Uterus (tissue), 4 donors: Measurements from ENCODE around the gene CD8B. TPM values are rescaled to one million over a fixed set of nuclear protein-coding genes. Genes with fewer than 3 reads are reported as not detected.

Source experiments
- DNase-seq, 2 donors: peaks; one replicate each; pipeline ENCODE4 v3.0.0-alpha.2; 2019 to 2020
- H3K27ac ChIP-seq, 2 donors: fragments of 200-600 bp; sonication (generic); 1 replicate in 1 of 2; 2 replicates in 1 of 2; pipeline ENCODE4 v1.5.1; 2016 to 2018
- H3K27me3 ChIP-seq, 2 donors: fragments of 200-600 bp; sonication (generic); one replicate each; pipeline ENCODE4 v1.5.1; 2018 to 2019; ENCODE audit warnings: control low read depth in 1 of 2
- H3K36me3 ChIP-seq, 2 donors: fragments of 200-600 bp; sonication (generic); one replicate each; pipeline ENCODE4 v1.5.1; 2019; ENCODE audit warnings: control low read depth in 1 of 2
- H3K4me1 ChIP-seq, 2 donors: fragments of 200-600 bp; sonication (generic); one replicate each; pipeline ENCODE4 v1.5.1; 2018 to 2019; ENCODE audit warnings: control low read depth in 1 of 2
- H3K4me3 ChIP-seq, 2 donors: fragments of 200-600 bp; sonication (generic); 1 replicate in 1 of 2; 2 replicates in 1 of 2; pipeline ENCODE4 v1.5.1; 2018 to 2019; ENCODE audit warnings: mild to moderate bottlenecking in 1 of 2
- H3K9me3 ChIP-seq, 2 donors: fragments of 200-600 bp; sonication (generic); one replicate each; pipeline ENCODE4 v1.5.1; 2019; ENCODE audit warnings: control low read depth in 1 of 2
- POLR2A ChIP-seq, 2 donors: fragments of 450-650 bp; IDR thresholded peaks; one replicate each; pipeline ENCODE4 v1.6.1; 2016; ENCODE audit warnings: antibody characterized with exemption in 2 of 2, mild to moderate bottlenecking in 1 of 2, moderate library complexity in 1 of 2
- intact Hi-C: fragments of 100-400 bp; cut with DNase I; formaldehyde crosslinking; loops from one replicate; pipeline ENCODE4 v1.15.1; 2023; ENCODE audit warnings: low total_unique reads
- total RNA-seq, 4 donors: library from RNA; depleted of rRNA in 3 of 4; stranded (reverse); fragments of >200 nt in 3 of 4; gene quantifications; one replicate each; pipeline versions ENCODE4 v1.1.0 to v1.2.4, GENCODE V29; 2014 to 2023
- TF ChIP-seq, protein P1 (sequence below), 4 experiments: fragments of 200-600 bp in 2 of 4; fragments of 450-650 bp in 2 of 4; sonication (generic) in 2 of 4; IDR thresholded peaks; one replicate each; pipeline ENCODE4 v1.5.1; 2016 to 2019; ENCODE audit warnings: antibody characterized with exemption in 4 of 4, mild to moderate bottlenecking in 2 of 4, moderate library complexity in 1 of 4
- donor health status: DM: yes; HTN: yes; CAD: no.

The CD8B gene
- total RNA-seq, 4 donors from 2014 or later: 0.55 to 1.0 TPM; not detected in 2

DNA sequence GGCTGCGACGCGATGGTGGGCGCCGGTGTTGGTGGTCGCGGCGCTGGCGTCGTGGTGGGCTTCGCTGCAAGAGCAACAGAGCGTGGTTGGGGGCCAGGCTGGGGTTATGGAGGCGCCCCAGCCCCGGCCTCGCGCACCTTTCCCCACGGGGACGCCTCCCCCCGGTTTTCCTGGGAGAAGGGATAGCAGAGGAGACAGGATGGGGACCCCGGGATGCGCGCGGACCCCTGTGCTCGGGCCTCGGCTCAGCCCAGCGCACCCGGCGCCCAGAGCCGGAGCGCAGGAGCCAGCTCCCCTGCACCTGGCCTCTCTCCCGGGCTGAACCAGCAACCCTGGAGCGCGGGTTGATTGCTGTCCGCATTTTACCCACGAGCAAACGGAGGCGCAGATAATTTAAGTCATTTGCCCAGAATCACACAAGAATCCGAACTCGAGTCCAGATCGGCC, 72.0 kb downstream of the CD8B start:
- Histone ChIP-seq H3K27me3 (peaks cover 17 to 45% of the 10 kb centered on the region in 2 donors), H3K27ac (no peak overlapping the region), H3K4me1 (peaks cover 0 to 14% of the 10 kb centered on the region in 2 donors), H3K4me3 (no peak overlapping the region), H3K36me3 (no peaks in the 10 kb centered on the region), H3K9me3 (no peaks in the 10 kb centered on the region)
- no peak for DNase-seq
- TF ChIP-seq, protein P1, sequence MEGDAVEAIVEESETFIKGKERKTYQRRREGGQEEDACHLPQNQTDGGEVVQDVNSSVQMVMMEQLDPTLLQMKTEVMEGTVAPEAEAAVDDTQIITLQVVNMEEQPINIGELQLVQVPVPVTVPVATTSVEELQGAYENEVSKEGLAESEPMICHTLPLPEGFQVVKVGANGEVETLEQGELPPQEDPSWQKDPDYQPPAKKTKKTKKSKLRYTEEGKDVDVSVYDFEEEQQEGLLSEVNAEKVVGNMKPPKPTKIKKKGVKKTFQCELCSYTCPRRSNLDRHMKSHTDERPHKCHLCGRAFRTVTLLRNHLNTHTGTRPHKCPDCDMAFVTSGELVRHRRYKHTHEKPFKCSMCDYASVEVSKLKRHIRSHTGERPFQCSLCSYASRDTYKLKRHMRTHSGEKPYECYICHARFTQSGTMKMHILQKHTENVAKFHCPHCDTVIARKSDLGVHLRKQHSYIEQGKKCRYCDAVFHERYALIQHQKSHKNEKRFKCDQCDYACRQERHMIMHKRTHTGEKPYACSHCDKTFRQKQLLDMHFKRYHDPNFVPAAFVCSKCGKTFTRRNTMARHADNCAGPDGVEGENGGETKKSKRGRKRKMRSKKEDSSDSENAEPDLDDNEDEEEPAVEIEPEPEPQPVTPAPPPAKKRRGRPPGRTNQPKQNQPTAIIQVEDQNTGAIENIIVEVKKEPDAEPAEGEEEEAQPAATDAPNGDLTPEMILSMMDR (IDR thresholded peaks at IDR 0.05): no peak
- TF ChIP-seq POLR2A (IDR thresholded peaks at IDR 0.05): no peak
- intact Hi-C loops: no loop called here

DNA sequence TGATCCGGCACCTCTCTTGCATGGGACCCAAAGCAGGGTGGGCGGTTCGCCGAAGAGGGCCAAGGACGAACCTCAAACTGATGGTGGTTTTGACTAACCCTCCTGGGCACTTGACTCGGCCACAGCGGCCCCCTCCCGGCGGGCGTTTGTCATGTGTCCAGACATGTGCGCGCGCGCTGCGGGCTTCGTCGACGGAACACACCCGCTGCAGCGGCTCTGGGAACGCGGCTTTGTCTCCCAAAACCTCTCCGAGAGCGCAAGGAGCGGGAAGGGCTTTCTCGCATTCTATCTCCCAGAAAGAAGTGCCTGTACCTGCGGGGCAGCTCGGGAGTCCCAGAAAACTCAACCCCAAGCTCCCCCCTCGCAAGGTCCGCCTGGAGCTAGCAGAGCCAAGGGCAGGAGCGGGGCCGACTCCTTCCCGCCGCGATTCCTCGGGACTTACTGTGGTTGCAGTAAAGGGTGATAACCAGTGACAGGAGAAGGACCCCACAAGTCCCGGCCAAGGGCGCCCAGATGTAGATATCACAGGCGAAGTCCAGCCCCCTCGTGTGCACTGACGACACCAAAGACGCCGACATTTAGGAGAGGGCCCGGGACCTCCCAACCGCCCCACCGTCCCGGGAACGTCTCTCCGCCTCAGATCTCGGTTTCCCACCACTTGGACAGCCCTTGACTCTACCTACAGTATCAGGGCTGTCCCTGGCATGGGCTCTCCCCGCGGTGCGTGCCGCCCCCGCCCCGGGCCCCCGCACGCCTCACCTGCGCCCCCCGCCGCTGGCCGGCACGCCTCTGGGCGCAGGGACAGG, 72.6 kb downstream of the CD8B start:
- H3K4me3 ChIP-seq: no peak overlapping the region
- intact Hi-C loops: no loop called here
- TF ChIP-seq, protein P1 (IDR thresholded peaks at IDR 0.05): no peak
- TF ChIP-seq POLR2A (IDR thresholded peaks at IDR 0.05): no peak
- H3K4me1 ChIP-seq: peaks cover 0 to 14% of the 10 kb centered on the region in 2 donors
- no peaks in the 10 kb centered on the region for H3K9me3 ChIP-seq
- no peak for DNase-seq
- H3K27ac ChIP-seq: no peak overlapping the region
- no peaks in the 10 kb centered on the region for H3K36me3 ChIP-seq
- H3K27me3 ChIP-seq: peaks cover 17 to 45% of the 10 kb centered on the region in 2 donors

DNA sequence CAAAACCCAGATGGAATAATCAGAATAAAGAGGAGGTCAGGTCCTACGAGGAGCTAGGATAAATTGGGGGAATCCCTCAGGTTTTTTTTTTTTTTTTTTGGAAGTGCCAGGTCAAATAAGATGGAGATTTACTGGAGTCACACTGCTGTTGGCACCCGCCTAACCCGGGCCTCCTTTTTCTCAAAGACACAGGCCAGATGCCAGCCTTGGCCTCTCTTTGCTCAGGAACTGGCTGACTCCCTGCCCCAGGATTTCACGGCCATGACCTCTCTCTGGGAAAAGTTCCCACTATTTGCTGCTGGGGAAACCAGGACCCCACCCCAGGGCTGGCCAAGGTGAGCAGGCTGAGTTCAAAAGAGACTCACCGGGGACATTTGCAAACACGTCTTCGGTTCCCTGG, 73.5 kb downstream of the CD8B start:
- no peaks in the 10 kb centered on the region for H3K9me3 ChIP-seq
- H3K4me3 ChIP-seq: no peak overlapping the region
- TF ChIP-seq, protein P1 (IDR thresholded peaks at IDR 0.05): no peak
- TF ChIP-seq POLR2A (IDR thresholded peaks at IDR 0.05): no peak
- H3K27me3 ChIP-seq: peaks cover 17 to 36% of the 10 kb centered on the region in 2 donors
- peaks cover 0 to 14% of the 10 kb centered on the region in 2 donors for H3K4me1 ChIP-seq
- H3K36me3 ChIP-seq: no peaks in the 10 kb centered on the region
- intact Hi-C loops: no loop called here
- no peak for DNase-seq
- H3K27ac ChIP-seq: no peak overlapping the region

DNA sequence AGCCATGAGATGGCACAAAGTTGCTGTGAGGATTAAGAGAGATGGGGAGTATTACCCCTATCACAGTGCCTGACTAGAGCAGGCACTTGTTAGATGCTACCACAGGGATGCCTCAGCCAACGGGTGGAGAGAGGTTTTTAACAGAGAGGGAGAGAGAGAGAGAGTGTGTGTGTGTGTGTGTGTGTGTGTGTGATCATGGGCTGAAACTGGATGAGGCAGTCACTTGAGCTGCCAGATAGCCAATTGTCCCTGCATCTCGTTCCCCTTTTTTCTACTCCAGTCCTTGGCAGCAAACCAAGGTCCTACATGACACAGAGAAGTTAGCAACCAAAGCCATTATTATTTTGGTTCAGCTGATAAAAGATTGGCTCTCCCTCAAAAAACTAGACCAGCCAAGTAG, 74.0 kb downstream of the CD8B start:
- no peaks in the 10 kb centered on the region for H3K9me3 ChIP-seq
- H3K4me3 ChIP-seq: no peak overlapping the region
- no peak overlapping the region for H3K27ac ChIP-seq
- H3K27me3 ChIP-seq: peaks cover 17 to 32% of the 10 kb centered on the region in 2 donors
- no peak for DNase-seq
- H3K36me3 ChIP-seq: no peaks in the 10 kb centered on the region
- intact Hi-C loops: no loop called here
- peaks cover 0 to 14% of the 10 kb centered on the region in 2 donors for H3K4me1 ChIP-seq
- TF ChIP-seq, protein P1 (IDR thresholded peaks at IDR 0.05): no peak
- TF ChIP-seq POLR2A (IDR thresholded peaks at IDR 0.05): no peak

DNA sequence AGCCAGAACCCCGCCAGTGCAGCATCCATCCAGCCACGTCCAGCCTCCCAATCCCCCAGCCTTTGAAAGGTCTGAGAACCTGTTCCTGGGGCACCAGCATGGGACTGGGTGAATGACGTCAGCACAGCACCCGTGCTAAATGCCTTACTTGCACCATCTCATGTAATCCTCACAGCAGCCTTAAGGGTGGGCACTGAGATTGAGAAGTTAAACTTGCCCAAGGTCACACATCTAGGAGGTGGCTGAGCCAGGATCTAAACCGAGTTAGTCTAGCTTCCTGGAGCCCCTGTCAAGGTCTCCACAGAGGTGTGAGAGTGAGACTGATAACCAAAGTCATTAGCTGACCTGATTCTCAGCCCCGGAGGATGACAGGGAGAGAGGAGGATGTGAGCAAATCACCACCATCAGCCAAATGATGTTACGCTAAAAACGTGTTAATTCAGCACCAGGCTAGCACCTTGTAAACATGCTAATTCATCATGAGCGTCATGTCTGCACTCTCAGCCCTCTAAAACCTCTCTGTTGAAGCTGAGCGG, 75.6 kb downstream of the CD8B start:
- intact Hi-C loops: no loop called here

More for the DNA sequence above, 75.6 kb downstream of the CD8B start:
- Histone ChIP-seq H3K9me3 (no peaks in the 10 kb centered on the region), H3K36me3 (no peaks in the 10 kb centered on the region), H3K27ac (no peak overlapping the region), H3K4me1 (peaks cover 0 to 14% of the 10 kb centered on the region in 2 donors), H3K27me3 (peaks cover 16% of the 10 kb centered on the region in 2 donors), H3K4me3 (no peak overlapping the region)
- TF ChIP-seq, protein P1 (IDR thresholded peaks at IDR 0.05): no peak
- no peak for TF ChIP-seq POLR2A (IDR thresholded peaks at IDR 0.05)
- DNase-seq: no peak
